Measurements from ENCODE around the gene CNOT3.

Gene CNOT3

GRCh38 chr19:54127688-54128440 lies 9.7 kb upstream of the CNOT3 start:
- H3K9me3 ChIP-seq: no peaks in the 10 kb centered on the region
- H3K4me3 ChIP-seq (ENCODE audit: low read depth, low read length): no peak overlapping the region
- H3K27me3 ChIP-seq: no peaks in the 10 kb centered on the region
- no peak for DNase-seq
- H3K4me1 ChIP-seq: no peaks in the 10 kb centered on the region
- peaks cover 66% of the 10 kb centered on the region for H3K36me3 ChIP-seq
- TF ChIP-seq, protein P1, sequence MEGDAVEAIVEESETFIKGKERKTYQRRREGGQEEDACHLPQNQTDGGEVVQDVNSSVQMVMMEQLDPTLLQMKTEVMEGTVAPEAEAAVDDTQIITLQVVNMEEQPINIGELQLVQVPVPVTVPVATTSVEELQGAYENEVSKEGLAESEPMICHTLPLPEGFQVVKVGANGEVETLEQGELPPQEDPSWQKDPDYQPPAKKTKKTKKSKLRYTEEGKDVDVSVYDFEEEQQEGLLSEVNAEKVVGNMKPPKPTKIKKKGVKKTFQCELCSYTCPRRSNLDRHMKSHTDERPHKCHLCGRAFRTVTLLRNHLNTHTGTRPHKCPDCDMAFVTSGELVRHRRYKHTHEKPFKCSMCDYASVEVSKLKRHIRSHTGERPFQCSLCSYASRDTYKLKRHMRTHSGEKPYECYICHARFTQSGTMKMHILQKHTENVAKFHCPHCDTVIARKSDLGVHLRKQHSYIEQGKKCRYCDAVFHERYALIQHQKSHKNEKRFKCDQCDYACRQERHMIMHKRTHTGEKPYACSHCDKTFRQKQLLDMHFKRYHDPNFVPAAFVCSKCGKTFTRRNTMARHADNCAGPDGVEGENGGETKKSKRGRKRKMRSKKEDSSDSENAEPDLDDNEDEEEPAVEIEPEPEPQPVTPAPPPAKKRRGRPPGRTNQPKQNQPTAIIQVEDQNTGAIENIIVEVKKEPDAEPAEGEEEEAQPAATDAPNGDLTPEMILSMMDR (IDR thresholded peaks at IDR 0.05; ENCODE audit: low read depth, low read length): no peak

DNA sequence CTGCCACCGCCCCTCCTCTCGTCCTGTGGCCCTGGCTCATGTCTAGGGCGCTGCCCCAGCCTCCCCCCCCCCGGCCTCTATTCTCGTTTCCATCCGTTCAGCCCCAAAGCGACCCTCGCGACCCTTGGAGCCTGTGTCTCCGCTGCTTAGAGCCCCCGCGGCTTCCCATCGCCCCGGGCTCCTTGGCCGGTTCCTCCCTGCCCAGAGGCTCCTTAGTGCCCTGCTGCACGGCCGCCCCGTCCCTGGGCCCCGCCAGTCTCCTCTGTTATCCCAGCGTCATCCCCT lies 9.2 kb upstream of the CNOT3 start:
- Histone ChIP-seq H3K9me3 (no peaks in the 10 kb centered on the region), H3K4me1 (no peaks in the 10 kb centered on the region), H3K4me3 (ENCODE audit: low read depth, low read length) (no peak overlapping the region), H3K36me3 (peaks cover 61% of the 10 kb centered on the region), H3K27me3 (no peaks in the 10 kb centered on the region)
- DNase-seq: no peak
- TF ChIP-seq, protein P1 (IDR thresholded peaks at IDR 0.05; ENCODE audit: low read depth, low read length): no peak

DNA sequence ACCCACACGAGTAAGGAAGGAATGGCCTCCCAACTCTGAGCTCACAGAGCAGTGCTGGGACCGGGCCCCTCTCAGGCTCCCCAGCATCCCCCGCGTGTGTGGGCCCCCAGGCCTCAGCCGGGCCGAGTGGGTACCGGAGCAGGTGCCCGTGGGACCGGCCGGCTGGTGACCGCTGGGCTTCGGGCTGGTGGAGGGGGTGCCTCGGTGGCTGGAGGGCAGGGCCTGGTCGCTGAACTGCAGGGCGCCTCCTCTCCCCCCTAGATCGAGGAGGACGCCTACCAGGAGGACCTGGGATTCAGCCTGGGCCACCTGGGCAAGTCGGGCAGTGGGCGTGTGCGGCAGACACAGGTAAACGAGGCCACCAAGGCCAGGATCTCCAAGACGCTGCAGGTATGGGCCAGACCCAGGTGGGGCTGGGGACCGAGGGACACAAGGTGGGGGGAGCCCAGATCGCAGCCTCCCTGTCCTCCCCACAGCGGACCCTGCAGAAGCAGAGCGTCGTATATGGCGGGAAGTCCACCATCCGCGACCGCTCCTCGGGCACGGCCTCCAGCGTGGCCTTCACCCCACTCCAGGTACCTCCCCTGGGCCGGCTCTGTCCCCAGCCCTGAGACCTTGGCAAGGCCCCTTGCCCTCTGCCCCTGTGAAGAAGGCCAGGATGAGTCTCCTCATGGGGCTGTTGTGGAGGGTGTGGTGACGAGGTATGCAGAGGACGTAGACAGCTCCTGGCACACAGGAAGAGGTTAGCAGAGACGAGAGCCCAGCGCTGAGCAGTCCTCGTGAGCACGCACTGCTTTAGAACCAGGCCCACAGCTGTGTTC lies 8.6 kb upstream of the CNOT3 start:
- no peak for DNase-seq
- no peaks in the 10 kb centered on the region for H3K27me3 ChIP-seq
- TF ChIP-seq, protein P1 (IDR thresholded peaks at IDR 0.05; ENCODE audit: low read depth, low read length): no peak
- no peaks in the 10 kb centered on the region for H3K9me3 ChIP-seq
- H3K4me3 ChIP-seq (ENCODE audit: low read depth, low read length): no peak overlapping the region
- H3K36me3 ChIP-seq: peaks cover 54% of the 10 kb centered on the region
- H3K4me1 ChIP-seq: no peaks in the 10 kb centered on the region

GRCh38 chr19:54129617-54129996 lies 8.0 kb upstream of the CNOT3 start:
- Histone ChIP-seq H3K4me3 (ENCODE audit: low read depth, low read length) (no peak overlapping the region), H3K4me1 (no peaks in the 10 kb centered on the region), H3K36me3 (peaks cover 48% of the 10 kb centered on the region), H3K27me3 (no peaks in the 10 kb centered on the region), H3K9me3 (no peaks in the 10 kb centered on the region)
- TF ChIP-seq, protein P1 (IDR thresholded peaks at IDR 0.05; ENCODE audit: low read depth, low read length): no peak
- DNase-seq: no peak

DNA sequence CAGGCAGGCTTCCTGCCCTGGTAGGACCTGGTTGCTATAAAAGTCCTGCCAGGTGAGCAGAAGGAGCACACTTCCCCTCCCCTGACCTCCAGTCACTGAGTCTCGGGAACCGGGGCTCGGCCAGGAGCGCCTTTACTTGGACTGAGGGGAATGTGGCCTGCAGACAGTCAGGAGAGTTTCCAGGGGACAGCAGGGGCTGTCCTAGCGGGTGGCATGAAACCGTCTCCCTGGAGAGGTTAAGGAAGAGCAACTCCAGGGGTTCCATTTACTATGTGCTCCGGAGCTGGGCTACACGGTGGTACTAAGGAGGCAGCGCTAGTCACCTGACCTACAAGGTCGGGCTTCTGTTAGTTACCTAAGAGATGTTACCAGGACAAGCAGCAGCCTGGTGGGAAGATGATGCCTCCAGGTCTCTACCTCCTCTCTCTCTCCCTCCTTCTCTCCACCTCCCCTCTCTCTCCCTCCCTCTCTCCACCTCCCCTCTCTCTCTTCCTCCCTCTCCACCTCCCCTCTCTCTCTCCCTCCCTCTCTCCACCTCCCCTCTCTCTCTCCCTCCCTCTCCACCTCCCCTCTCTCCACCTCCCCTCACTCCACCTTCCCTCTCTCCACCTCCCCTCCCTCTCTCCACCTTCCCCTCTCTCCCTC lies 4.1 kb upstream of the CNOT3 start:
- H3K9me3 ChIP-seq: no peaks in the 10 kb centered on the region
- H3K4me3 ChIP-seq (ENCODE audit: low read depth, low read length): no peak overlapping the region
- no peaks in the 10 kb centered on the region for H3K4me1 ChIP-seq
- DNase-seq: peak; percentile 29
- H3K36me3 ChIP-seq: peaks cover 18% of the 10 kb centered on the region
- H3K27me3 ChIP-seq: no peaks in the 10 kb centered on the region
- TF ChIP-seq, protein P1 (IDR thresholded peaks at IDR 0.05; ENCODE audit: low read depth, low read length): no peak
